HG02840 (cell line): Measurements from ENCODE around the gene RTF1.

Experiments used
- ATAC-seq: cut with Tn5 transposase; IDR thresholded peaks from one replicate; pipeline ENCODE4 v1.9.1; 2021; ENCODE audit warnings: mild to moderate bottlenecking, moderate library complexity, moderate number of reproducible peaks; ENCODE audit not compliant: unreplicated experiment, low FRiP score

Gene RTF1

DNA sequence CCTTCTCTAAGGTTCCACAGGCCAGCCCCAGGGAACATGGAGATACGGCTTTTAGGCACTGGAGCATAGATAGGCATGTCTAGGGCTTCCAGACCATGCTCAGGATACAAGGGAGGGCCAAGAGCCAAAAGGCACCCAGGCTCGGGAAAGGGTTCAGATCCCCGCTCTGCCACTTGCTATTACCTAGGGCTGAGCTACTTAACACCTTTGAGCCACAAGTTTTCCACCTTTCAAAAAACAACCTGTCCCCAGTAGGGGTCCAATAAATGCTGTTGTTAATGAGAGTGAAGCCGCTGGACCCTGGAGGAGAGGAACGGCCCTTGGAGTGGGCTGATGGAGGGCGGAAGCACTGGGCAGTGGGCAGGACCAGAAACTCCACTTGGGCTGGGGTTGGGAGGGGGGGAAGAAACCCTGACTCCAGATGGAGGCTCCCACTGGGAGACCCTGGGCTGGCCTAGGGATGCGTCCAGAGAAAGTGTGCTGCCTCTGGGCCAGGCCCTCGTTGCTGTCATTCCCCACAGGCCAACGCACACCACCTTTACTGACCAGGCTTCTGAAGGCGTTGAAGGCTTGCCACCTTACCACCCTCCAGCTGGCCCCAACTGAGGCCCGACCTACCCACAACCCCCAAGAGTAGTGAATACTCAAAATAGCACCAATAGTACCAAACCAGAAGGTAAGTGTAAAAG lies 68.2 kb downstream of the RTF1 start:
- no peak for ATAC-seq

DNA sequence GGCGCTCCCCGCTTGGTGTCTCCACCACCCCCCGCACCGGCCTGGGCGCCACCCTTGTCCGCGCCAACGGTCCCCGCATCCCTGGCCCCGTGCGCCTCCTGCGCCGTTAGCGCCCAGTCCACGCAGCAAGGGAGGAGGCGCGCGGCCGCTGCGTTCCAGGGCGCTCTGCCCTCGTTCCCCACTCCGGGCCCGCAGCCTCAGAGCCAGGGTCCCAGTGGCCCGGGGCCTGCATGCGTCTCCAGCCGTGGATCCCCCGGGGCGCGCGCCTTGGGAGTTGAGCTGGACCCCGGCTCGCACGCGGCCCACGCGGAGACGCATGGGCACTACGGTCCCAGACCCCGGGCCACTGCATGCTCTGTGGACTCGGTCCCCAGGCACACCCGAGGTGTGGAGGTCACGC lies 69.4 kb downstream of the RTF1 start:
- no peak for ATAC-seq

DNA sequence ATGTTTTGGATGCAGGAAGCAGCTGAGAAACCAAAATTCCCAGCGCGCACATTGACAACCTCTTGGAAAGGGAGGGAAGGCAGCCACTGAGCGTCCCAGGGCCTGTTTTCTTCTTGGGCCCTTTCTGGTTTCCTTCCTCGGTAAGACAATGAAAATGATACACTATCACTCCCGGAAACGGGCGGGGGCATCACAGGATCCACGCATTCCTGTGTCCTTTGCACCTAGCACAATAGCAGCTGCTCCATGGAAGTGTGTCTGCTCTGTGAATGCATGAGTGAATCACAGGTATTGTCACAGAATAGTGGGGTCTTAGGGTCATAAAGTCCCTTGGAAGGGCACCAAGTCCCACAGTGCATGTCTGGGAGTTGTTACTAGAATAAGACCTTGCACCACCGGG lies 70.5 kb downstream of the RTF1 start:
- no peak for ATAC-seq

DNA sequence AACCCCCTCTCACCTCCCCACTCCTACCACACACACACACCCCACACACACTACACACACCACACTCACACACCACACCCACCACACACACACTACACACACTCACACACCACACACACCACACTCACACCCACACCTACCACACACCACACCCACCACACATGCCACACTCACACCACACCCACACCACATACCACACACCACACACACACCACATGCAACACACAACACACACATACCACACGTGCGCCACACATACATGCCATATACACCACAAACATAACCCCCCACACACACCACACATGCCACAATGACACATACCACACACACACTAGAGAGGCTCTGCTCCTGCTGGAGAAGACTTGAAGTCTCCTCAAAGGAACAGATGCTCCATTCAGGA lies 70.9 kb downstream of the RTF1 start:
- ATAC-seq = no peak

DNA sequence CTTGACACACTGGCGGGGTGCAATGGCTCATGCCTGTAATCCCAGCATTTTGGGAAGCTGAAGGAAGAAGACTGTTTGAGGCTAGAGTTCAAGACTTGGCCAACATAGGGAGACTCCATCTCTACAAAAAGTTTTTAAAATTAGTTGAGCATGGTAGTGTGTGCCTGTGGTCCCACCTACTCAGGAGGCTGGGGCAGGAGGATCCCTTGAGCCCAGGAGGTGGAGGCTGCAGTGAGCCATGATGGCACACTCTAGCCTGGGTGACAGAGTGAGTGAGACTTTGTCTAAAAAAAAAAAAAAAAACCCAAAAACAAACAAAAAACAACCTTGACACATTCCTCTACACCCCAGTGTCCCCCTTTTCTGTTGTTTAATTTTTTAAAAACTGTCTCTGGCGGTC lies 72.7 kb downstream of the RTF1 start:
- ATAC-seq = no peak

DNA sequence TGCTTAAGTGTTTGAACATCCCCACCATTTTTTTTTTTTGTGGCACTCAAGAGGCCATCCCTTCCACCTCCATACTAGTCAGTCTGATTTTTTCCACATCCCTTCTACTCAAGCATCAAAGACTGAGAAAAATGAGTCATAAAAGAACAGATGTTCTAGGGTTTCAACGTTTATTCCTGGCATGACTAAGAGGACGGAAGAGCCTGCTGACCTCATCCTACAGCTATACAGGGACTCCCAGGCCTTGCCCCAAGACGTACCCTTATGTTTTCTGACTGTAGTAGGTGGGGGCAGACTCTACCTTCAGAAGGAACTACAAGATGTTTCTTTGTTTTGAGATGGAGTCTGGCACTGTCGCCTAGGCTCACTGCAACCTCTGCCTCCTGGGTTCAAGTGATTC lies 73.5 kb downstream of the RTF1 start:
- no peak for ATAC-seq

DNA sequence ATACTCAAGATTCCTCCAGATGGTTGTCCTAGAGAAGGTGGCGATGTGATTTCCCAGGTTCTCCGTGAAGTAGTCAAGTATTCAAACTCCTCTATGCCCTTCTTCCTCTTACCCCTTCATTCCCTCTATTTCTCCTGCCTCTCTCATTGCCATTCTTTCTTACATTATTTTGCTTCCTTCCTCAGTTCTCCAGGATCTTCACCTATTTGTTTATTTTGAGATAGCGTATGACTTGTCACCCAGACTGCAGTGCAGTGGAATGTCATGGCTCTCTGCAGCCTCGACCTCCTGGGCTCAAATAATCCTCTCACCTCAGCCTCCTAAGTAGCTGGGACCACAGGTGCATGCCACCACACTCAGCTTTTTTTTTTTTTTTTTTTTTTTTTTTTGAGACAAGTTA lies 75.0 kb downstream of the RTF1 start:
- no peak for ATAC-seq

DNA sequence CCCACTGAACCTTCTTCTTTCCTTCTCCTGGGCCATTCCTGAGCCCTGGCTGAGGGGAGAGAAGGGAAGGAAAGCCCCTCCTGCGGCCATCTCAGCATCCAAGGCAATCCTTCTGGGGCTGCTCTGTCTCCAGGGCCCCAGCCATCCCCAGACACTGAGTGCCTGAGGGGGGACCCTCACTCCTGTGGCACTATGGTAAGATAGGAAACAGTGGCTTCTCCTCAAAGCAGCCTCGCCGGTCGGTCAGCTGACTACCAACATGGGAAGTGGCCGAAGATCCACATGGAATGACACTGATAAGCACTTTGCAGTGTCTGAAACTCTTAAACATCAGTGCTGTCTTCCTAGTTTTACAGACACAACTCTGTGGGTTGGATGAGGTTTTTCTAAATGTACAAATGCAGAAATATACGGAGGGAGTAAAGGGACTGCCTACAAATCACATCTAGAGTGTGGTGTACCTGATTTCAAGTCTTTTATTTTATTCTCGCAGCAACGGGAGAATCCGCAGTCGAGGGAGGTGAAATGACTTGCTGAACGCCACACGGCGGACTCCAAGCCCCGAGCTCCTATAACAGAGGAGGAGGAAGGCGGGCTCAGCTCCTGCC lies 75.8 kb downstream of the RTF1 start:
- ATAC-seq = no peak

DNA sequence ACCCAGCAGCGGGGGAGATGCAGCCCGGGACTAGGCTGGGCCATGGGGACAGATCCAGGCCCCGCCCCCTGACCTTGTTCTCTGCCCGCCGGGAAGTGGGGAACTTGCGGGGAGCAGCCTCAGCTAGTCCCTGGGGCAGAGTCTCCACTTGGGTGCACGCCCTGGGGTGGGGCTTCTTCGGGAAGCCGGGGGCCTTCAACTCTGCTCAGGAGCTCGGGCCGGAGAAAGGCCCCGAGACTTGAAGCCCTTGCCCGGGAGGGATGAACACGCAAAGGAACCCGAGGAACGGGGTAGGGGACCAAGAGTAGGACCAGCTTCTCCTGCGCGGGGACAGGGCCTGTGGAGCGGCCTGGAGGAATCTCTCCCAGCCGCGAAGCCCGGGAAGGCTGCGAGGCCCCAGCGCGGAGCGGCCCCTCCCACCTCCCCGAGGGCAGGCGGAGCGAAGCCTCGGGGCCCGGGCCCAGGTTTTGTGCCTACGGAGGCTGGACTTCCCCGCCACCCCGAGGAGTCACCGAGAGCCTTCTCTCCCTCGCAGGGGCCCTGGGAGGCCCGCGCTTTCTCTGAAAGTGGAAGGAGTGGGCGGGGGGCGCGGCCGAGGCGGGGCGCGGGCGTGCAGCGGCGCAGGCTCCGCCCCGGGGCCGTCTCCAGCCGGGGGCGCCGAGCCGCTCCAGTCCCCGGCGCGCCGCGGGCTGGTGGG lies 76.5 kb downstream of the RTF1 start, which contains the start of gene ITPKA:
Gene ITPKA, plus strand, starts transcription at position 670 of the 697 bp plus-strand sequence. CDS start 54 bp downstream, outside the sequence.
- ATAC-seq = peak; percentile 68

DNA sequence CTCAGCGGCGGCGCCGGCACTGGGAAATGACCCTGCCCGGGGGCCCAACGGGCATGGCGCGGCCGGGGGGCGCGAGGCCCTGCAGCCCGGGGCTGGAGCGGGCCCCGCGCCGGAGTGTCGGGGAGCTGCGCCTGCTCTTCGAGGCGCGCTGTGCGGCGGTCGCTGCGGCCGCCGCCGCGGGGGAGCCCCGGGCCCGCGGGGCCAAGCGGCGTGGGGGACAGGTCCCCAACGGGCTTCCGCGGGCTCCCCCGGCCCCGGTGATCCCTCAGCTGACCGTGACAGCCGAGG lies 77.0 kb downstream of the RTF1 start:
- ATAC-seq = no peak

DNA sequence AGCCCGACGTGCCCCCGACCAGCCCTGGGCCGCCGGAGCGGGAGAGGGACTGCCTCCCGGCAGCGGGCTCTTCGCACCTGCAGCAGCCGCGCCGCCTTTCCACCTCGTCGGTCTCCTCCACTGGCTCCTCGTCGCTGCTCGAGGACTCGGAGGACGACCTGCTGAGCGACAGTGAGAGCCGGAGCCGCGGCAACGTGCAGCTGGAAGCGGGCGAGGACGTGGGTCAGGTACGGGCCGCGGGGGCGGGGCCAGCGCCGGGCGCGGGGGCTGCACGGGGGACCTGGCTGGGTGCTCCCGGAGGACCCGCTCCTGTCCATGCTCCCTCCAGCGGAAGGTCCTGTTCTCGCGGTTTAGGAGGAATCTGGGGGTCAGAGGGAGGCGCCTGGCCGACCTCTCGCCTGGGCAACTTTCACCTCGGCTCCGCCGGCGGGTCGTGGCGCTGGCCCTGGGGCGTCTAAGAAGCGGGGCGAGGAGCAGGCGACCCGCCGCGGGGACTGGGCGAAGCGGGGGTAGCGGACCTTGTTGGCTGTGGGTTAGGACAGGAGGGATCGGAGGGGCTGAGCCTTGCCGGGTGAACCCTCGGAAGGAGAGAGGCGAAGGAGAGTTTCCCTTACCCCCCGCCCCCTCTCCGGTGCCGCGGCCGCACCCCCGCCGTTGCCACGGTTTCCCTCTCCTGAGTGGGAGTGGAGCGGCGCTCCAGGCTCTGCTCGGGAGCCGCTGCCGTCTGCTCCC lies 77.5 kb downstream of the RTF1 start:
- peak; percentile 24 for ATAC-seq

DNA sequence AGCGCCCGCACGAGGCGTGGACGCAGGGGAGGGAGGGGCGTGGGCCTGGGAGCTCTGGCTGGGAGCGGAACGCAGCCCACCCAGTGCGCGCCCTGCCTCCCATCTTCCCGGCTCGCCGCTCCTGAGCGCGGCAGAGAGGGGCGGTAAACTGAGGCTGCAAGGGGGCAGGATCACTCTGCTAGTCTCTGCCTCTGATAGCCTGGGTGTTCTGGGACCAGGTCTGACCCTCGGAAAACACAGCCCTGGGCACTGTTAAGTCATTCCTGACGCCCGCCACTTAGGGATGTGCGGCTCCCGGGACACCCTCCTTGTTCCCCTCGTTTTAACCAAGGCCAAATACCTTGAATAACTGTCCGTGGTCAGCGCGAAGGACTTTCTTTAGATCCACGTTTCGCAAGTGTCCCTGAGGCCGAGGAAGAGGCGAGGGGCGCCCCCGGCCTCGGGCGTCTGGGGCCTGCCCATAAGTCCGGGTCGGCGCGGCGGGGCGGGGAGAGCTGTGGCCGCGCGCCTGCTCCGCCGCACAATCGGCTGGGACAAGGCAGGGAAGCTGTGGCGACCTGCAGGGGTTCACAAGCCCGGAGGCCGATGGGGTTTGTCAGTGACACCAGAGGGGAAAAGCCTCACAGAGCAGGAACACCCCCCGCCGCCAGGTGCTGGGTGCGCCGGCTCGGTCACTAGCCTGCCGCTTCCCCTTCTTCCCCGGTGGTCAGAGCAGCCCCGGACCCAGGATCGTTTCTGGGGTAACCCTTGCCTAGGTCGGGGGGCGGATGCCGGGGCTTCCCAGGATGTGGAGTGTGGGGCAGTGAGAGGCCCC lies 78.2 kb downstream of the RTF1 start:
- no peak for ATAC-seq

DNA sequence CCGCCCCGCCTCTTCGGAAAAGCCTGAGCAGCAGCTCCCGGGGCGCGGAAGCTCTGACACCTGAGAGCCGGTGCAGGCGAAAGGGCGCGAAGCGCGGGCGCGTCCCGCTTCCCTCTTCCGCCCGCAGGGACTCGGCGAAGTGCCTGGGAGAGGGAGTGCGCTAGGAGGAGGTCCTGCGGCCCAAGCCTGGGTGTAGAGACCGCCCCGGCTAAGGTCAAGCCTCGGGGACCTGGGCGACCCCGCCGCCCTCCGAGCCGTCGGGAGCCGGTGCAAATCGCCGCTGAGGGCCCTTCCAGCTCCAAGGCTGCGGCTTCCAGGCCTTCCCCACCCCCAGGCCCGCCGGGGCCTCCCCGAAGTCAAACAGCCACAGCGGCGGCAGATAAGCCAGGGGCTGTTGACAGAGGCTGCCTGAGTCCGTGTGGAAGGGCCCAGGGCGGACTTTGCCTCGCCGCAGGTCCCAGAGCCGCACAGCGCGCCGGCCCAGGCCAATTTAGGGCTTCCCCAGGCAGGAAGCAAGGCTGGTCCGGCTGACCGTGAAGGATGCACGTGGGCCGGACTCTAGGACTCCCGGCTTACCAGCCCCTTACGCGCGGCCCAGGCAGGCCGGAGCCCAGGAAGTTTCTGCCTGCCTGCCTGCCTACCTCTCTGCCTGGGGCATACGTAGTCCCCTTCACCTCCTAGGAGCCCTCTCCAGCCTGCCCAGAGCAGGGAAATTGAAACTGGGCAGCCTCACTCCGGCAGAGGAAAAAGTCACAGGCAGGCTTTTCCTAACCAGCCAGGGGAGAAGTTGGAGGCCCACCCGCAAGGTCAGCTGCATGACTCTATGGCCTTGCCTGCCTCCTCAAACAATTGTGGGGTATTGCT lies 79.1 kb downstream of the RTF1 start:
- ATAC-seq = no peak

DNA sequence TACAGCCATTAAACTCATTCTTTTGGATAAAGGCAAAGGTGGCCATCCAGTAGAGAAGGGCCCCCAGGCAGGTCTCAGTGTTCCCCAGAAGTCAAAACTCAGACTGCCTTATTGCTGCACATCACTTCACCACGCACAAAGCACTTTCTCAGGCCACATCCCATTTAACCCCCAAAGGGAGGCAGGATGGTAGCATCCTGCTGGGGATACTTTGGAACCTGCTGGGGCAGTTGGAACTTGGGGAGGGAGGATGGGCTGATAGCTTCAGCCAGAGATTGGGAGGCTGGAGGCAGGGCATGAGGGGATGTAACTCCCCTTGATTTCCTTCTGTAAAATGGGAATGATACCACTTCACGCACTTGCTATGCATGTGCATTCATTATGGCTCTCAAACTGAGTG lies 81.8 kb downstream of the RTF1 start:
- ATAC-seq = no peak

DNA sequence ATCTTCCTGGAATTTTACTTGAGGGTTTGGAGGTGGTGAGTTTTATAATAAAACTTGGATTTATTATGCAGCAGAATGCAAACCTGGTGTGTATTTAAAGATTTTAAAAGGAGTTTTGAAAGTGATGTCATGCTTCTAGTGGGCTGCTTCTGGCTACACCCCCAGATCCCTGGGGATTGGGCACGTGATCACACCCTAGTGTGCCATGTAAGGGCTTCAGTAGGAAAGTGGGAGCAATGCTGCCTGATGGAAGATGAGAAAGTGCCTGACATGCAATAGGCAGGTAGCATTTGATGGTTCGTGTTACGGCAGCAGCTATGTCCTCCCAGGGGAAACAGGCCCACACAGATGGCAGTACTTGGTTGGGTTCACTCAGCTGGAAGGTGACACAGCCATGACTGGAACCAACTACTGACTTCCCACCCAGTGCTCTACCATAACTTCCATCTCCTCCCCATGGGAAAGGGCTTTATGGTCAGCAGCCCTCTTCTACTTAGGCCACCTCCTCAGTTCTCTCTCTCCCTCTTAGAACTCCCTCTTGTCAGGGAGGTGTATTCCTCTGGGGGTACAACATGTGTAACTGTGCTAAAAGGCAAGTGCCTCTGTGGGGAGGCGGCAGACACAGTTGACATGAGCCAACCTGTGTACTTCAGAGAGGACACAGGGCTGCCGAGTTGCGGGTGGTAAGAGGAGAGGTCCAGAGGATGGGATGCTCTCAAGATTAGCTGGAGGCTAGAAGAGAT lies 82.4 kb downstream of the RTF1 start:
- no peak for ATAC-seq

DNA sequence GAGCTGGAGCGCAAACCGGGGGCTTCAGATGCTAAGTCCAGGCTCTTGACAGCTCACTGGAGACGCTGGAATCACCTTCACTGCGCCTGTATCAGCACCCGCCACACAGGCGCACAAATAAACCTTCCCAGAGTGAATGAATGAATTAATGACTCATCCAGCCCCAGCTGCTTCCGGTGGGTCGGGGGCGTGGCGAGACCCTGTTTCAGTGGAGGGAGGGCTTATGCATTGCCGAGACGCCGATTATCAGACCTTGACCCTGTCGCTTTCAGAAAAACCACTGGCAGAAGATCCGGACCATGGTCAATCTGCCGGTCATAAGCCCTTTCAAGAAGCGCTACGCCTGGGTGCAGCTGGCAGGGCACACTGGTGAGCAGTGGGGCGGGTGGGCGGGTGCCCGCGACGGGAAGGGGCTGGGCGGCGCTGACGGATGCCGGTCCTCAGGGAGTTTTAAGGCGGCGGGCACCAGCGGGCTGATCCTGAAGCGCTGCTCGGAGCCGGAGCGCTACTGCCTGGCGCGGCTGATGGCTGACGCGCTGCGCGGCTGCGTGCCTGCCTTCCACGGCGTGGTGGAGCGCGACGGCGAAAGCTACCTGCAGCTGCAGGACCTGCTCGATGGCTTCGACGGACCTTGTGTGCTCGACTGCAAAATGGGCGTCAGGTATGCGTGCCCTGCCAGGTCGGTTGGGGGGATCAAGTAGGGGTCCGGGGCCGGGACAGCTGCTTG lies 84.5 kb downstream of the RTF1 start:
- ATAC-seq = no peak

DNA sequence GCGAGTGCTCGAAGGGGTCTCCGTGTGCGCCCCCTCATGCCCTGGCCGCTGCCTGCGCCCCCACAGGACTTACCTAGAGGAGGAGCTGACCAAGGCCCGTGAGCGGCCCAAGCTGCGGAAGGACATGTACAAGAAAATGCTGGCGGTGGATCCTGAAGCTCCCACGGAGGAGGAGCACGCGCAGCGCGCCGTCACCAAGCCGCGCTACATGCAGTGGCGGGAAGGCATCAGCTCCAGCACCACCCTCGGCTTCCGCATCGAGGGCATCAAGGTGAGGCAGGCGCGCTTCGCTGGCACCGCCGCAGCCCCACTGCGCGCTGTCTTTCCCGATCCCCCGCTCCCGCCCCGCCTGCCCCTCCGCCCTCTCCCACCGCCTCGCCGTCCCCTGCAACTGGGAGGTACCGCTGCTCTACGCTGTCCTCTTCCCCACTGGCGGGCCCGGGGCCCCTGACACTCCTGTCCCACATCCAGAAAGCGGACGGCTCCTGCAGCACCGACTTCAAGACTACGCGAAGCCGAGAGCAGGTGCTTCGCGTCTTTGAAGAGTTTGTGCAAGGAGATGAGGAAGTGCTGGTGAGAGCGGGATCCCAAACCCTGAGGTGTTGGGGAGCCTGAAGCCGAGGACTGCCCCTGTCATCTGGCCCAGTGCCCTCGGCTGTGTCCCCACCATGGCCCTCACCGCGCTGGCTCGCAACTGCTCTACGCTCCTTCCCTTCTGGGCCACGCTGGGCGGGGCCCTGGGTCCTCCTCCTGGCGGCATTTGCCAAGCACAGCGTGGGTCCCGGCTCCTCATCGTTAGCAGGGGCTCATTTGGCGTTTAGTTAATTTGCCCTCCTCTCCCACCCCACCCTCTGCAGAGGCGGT lies 85.3 kb downstream of the RTF1 start:
- no peak for ATAC-seq
